HG03196 (cell line): ENCODE measurements around the gene TNFSF9.
A peak's percentile ranks its signal among the peaks of the same experiment; 100 is the strongest.
"Not testable (repeated sequence)": the region's sequence is repeated elsewhere in the genome, so short reads cannot be mapped to it uniquely, and the experiment has no call there.

Source experiments
- ATAC-seq: cut with Tn5 transposase; IDR thresholded peaks from one replicate; pipeline ENCODE4 v1.9.1; 2021; ENCODE audit not compliant: unreplicated experiment

The TNFSF9 gene

GRCh38 chr19:6570764-6571163 lies 39.9 kb downstream of the TNFSF9 start:
- no peak for ATAC-seq

GRCh38 chr19:6571167-6571566 lies 40.3 kb downstream of the TNFSF9 start:
- no peak for ATAC-seq

DNA sequence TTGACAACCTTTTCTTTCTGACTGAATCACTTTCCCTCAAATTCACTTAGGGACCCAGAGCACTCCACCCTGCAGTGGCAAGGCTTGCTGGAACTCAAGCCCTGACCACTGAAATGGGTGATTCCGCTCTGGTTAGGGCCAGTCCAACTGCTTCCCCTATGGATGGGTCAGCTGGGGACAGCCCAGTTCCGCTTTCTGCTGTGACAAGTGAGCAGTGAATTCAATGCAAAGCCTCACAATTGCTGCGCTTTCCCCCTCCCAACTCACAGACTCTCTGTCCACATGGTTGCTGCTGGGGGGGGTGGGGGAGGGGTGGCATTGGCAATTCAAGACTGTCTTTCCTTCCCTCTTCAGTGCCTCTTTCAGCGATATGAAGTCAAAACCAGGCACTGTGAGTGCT lies 41.4 kb downstream of the TNFSF9 start:
- no peak for ATAC-seq

- no peak for ATAC-seq
Observed at GRCh38 chr19:6573350-6573749, 42.5 kb downstream of the TNFSF9 start.

GRCh38 chr19:6576869-6577475 lies 46.1 kb downstream of the TNFSF9 start:
- no peak for ATAC-seq

DNA sequence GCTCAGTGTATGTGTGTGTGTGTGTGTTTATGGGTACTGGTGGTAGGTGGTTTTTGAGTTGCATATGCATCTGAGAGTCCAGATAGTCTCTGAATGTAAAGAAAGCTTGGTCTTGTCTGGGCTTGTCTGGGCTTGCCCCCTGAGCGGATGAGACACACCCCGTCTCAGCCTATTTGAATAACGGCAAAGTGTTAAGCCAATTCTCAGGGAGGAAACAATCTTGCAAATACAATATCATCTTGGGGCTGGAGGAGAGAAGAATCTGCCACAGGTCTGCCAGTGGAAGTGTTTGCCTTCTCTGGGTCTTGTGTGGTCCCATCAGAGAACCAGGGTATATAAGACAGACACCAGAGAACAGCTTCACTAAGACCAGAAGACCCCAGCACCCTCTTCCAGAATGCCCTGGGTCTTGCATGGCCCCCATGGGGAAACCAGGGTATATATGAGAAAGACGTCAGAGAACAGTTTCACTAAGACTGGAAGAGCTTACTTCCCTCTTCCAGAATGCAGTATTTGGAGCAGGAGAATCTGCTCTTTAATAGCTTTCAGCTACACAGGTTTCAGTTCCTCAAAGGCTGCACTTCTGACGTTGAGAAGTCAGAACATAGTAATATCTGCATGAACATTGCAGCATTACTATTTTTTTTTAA lies 46.8 kb downstream of the TNFSF9 start:
- peak; percentile 72 for ATAC-seq

GRCh38 chr19:6579450-6580178 lies 48.8 kb downstream of the TNFSF9 start:
- no peak for ATAC-seq

DNA sequence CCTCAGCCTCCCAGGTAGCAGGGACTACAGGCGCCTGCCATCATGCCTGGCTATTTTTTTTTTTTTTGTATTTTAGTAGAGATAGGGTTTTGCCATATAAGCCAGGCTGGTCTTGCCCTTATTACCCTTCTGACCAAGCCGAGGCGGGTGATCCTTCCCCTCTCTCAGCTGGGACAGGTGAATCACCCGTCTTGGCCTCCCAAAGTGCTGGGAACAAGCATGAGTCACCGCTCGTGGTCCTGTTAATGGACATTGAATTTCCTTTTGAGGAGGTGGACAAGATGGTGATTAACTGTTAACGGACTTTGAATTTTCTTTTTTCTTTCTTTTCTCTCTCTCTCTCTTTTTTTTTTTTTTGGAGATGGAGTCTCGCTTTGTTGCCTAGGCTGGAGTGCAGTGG lies 49.5 kb downstream of the TNFSF9 start:
- ATAC-seq: no peak

- not testable (repeated sequence) for ATAC-seq
Observed at GRCh38 chr19:6582515-6583484, 52.0 kb downstream of the TNFSF9 start.
